IgD-negative memory B cell (primary cell): ENCODE data around the gene GALNT11. TPM values are rescaled to one million over a fixed set of nuclear protein-coding genes. Genes with fewer than 3 reads are reported as not detected.

Experiments
- H3K27ac Mint-ChIP-seq, 3 donors: one replicate each; pipeline ENCODE4 v1.8.0; 2020 to 2022; ENCODE audit warnings: mild to moderate bottlenecking in 3 of 3, mixed read lengths in 3 of 3, moderate library complexity in 1 of 3
- H3K27me3 Mint-ChIP-seq: one replicate; pipeline ENCODE4 v1.8.0; 2021; ENCODE audit warnings: mixed read lengths
- H3K36me3 Mint-ChIP-seq: one replicate; pipeline ENCODE4 v1.8.0; 2020; ENCODE audit warnings: mild to moderate bottlenecking, mixed read lengths
- H3K4me1 Mint-ChIP-seq, 3 donors: one replicate each; pipeline ENCODE4 v1.8.0; 2020 to 2022; ENCODE audit warnings: mixed read lengths in 3 of 3, mild to moderate bottlenecking in 1 of 3
- H3K4me3 Mint-ChIP-seq, 4 donors: one replicate each; pipeline ENCODE4 v1.8.0; 2020 to 2022; ENCODE audit warnings: mild to moderate bottlenecking in 4 of 4, mixed read lengths in 4 of 4, moderate library complexity in 3 of 4
- H3K9me3 Mint-ChIP-seq, 3 donors: one replicate each; pipeline ENCODE4 v1.8.0; 2020 to 2021; ENCODE audit warnings: mixed read lengths in 3 of 3, mild to moderate bottlenecking in 1 of 3
- polyA plus RNA-seq: library from polyadenylated mRNA; unstranded; fragments of 300-500 nt; fragmentation: Illumina TruSeq; gene quantifications from one replicate; pipeline ENCODE4 v1.2.3, GENCODE V29; 2021

Gene GALNT11
- polyA plus RNA-seq, 1 donor from 2014 or later: 24.2 TPM

DNA sequence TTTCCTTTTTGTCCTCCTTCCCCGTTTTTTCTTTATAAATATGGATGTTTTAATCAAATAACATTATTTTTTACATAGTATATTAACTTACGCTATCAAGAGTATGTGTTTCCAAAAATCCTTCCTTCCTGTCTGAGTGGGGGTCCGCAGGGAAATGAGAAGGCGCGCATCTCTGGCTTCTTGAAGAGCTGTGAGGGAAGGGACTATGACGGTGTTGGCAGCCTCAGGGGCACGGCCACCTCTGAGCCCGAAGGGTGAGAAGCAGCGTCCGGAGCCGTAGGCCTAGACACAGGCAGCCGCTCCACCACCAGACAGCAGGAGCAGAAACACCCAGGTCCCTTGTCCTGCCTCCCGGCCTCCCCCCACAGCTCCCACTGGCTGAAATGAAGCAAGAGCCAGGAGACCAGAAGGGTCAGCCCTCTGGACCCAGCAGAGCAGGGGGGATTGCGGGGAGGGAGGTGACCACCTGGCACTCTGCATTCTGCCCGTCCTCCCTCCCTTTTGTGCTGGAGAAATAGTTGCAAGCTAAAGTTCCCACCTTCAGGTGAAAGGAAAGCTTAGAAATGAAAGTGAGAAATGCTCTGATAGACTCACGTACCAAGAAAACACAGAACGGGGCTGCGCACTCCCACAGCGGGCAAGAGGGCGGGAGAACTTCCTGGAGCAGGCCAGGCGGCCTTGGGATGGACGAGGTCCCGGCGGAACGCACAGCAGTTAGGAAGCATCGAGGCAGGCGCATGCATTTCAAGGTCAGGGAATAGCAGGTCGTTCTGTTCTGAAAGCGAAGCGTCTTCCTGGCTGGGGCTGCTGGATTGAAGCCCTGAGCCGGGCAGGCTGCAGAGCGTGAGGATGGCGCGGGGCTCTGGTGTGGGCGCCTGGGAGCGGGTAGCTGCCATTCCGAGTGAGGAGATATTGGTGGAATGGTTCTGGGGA lies 105.5 kb downstream of the GALNT11 start:
- peaks cover 0 to 4% (median 0%) of the 10 kb centered on the region in 3 donors for H3K4me1 Mint-ChIP-seq
- H3K27ac Mint-ChIP-seq: peak overlapping the region in 2 of 3 donors; percentile 45 to 88
- no peaks in the 10 kb centered on the region for H3K27me3 Mint-ChIP-seq
- no peaks in the 10 kb centered on the region for H3K9me3 Mint-ChIP-seq
- H3K4me3 Mint-ChIP-seq: no peak overlapping the region
- H3K36me3 Mint-ChIP-seq: peaks cover 6% of the 10 kb centered on the region

DNA sequence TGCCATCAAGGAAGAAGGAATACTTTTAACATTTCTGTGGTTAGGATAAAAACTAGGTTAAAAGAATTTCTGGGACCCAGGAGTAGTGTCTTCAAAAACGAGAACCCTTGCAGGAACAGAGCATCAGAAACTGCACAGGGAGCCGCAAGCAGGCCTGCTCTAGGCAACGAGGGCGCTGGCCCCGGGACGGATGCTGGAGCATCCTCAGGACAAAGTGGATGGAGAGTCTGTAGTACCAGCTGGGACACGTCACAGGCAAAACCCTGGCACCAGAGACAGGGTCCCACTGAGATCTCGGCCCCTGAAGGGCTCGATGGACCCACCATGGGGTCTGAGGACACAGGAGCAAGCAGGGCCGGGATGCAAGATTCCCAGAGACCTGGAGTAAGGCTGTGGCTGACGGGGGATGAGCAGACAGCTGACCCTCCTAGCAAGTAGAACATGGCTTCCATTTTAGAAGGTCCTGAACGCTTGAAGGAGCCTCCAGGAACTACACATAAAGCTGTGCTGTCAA lies 106.6 kb downstream of the GALNT11 start:
- no peaks in the 10 kb centered on the region for H3K9me3 Mint-ChIP-seq
- H3K4me1 Mint-ChIP-seq: peaks cover 0 to 4% (median 0%) of the 10 kb centered on the region in 3 donors
- H3K36me3 Mint-ChIP-seq: peaks cover 6% of the 10 kb centered on the region
- H3K4me3 Mint-ChIP-seq: no peak overlapping the region
- H3K27ac Mint-ChIP-seq: peak overlapping the region in 2 of 3 donors; percentile 45 to 88
- H3K27me3 Mint-ChIP-seq: no peaks in the 10 kb centered on the region

DNA sequence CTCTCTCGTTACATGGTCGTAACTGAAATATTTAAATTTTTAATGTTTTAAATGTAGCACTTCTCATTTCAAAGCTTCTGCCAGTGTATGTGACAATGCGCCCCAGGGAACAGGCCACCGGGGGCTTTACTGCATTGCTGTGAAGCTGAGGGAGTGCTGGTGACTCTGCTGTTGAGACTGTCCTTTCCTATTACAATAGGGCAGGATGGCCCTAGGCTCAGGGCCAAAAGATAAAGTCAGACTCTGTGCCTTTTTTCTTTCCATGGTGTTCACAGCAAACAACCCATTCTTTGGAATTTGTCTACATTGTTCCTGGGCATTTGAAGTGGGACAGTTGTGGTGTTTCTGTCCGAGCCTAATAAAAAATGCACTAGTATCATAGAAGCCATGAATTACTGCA lies 107.3 kb downstream of the GALNT11 start:
- H3K27ac Mint-ChIP-seq: no peak overlapping the region

DNA sequence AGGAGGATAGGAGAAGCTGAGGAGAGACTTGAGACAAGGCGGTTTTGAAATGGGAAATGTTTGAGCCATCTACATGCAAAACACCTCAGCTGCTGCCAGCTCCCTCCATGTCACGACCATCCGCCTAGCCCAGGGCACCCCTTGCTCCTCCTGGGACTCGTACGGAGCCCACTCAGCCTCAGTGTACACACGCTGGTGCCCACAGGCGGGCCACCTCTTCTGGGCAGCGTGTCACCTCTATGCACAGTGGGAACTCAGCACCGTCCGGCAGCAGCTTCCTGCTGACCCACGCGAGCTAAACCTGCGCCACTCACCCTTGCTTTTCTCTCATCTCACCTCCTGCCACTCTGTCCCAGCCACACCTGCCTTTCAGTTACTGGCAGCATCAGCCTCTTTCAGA lies 108.3 kb downstream of the GALNT11 start:
- Mint-ChIP-seq H3K36me3 (peaks cover 6% of the 10 kb centered on the region), H3K4me3 (peak overlapping the region in 2 of 4 donors; percentile 47 to 48), H3K27me3 (no peaks in the 10 kb centered on the region), H3K27ac (peak overlapping the region in 1 of 3 donors; percentile 80), H3K9me3 (no peaks in the 10 kb centered on the region), H3K4me1 (peaks cover 0 to 4% (median 0%) of the 10 kb centered on the region in 3 donors)

More for the DNA sequence above, 107.3 kb downstream of the GALNT11 start:
- Mint-ChIP-seq H3K4me3 (no peak overlapping the region), H3K4me1 (peaks cover 0 to 4% (median 0%) of the 10 kb centered on the region in 3 donors), H3K9me3 (no peaks in the 10 kb centered on the region), H3K36me3 (peaks cover 6% of the 10 kb centered on the region), H3K27me3 (no peaks in the 10 kb centered on the region)

DNA sequence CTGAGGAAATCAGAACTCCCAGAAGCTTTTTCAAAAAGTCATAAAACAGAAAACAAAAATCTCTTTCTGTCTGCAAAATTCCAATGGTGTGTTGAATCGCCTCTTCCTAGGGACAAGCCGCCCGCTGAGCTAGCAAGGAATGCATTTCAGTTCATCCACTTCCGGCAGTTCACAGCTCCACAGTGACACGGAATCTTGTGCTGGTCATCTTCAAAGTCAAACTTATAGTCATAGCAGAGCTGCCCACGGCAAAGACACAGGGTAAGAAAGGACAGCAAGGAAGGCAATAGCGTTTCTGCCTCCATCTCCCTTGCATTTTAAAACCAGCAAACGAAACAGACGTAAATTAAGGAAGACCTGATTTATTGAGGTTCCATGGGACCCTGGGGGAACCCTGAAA lies 111.2 kb downstream of the GALNT11 start:
- Mint-ChIP-seq H3K36me3 (peaks cover 4% of the 10 kb centered on the region), H3K27ac (no peak overlapping the region), H3K4me3 (no peak overlapping the region), H3K9me3 (no peaks in the 10 kb centered on the region), H3K4me1 (peaks cover 0 to 4% (median 0%) of the 10 kb centered on the region in 3 donors), H3K27me3 (no peaks in the 10 kb centered on the region)

DNA sequence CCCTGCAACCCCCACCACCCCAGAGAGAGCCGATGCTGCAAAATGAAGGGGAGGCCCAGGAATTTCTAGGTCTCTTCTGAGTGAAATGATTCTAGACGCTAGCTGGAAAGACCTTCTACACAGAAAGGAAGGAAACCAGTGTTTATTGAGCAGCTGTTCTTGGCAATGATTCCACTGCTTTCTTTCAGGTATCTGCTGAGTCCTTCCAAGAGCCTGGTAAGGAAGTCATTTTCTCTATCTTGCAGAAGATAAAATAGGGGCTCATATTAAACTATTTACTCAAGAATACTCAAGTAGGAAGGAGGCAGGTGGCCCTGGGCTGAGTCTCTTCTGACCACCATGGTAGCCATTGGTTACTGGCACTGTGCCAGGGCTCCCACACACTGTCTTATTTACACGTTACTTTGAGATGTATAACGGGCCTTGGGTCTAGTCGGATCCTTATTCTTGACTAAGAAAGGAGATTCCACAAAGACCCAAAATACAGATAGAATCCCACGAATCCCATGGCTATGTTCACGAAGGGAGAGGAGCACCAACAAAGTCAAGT lies 112.1 kb downstream of the GALNT11 start:
- no peaks in the 10 kb centered on the region for H3K9me3 Mint-ChIP-seq
- peaks cover 0 to 4% (median 0%) of the 10 kb centered on the region in 3 donors for H3K4me1 Mint-ChIP-seq
- no peak overlapping the region for H3K4me3 Mint-ChIP-seq
- peaks cover 4% of the 10 kb centered on the region for H3K36me3 Mint-ChIP-seq
- H3K27me3 Mint-ChIP-seq: no peaks in the 10 kb centered on the region
- H3K27ac Mint-ChIP-seq: no peak overlapping the region

DNA sequence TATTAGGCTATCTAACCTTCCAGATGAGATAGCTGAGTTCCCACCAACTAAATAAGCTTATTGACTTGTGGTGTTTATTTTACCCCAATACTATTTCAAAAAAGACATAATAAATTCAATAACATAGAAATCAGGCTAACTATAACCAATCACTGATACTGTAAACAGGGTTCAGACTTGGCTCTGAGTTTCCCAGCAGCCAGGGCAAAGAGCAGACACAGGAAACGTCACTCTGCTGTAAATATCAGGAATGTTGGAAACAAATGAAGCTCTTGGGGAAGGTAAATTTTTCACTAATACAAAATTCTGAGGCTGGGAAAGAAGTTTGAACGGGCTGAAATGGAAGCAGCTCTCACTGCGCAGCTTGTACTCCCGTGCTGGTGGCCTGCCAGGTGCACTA lies 114.6 kb downstream of the GALNT11 start:
- Mint-ChIP-seq H3K9me3 (no peaks in the 10 kb centered on the region), H3K4me1 (peaks cover 0 to 6% (median 3%) of the 10 kb centered on the region in 3 donors), H3K27me3 (no peaks in the 10 kb centered on the region), H3K27ac (peak overlapping the region in 1 of 3 donors; percentile 1), H3K36me3 (peaks cover 10% of the 10 kb centered on the region), H3K4me3 (no peak overlapping the region)

DNA sequence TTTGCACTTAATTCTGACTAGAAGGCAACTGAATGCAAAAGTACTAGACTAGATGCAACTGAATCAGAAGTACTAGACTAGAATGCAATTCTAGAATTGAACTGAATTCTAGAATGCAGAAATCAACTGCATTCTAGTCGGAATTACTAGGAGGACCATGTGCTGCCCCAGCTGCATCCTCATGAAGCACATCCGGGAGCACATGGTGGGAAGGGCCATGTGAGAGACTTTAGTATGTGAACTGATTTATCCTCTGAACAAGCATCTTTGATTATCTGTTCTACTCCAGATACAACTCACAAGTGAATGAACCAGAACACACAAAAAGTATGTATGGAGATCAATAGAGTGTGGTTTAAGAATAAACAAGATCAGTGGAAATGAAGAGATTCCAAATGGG lies 115.1 kb downstream of the GALNT11 start:
- H3K9me3 Mint-ChIP-seq: no peaks in the 10 kb centered on the region
- peaks cover 10% of the 10 kb centered on the region for H3K36me3 Mint-ChIP-seq
- H3K27me3 Mint-ChIP-seq: no peaks in the 10 kb centered on the region
- peak overlapping the region in 1 of 4 donors; percentile 5 for H3K4me3 Mint-ChIP-seq
- H3K4me1 Mint-ChIP-seq: peaks cover 0 to 8% (median 6%) of the 10 kb centered on the region in 3 donors
- H3K27ac Mint-ChIP-seq: peak overlapping the region in 1 of 3 donors; percentile 1

DNA sequence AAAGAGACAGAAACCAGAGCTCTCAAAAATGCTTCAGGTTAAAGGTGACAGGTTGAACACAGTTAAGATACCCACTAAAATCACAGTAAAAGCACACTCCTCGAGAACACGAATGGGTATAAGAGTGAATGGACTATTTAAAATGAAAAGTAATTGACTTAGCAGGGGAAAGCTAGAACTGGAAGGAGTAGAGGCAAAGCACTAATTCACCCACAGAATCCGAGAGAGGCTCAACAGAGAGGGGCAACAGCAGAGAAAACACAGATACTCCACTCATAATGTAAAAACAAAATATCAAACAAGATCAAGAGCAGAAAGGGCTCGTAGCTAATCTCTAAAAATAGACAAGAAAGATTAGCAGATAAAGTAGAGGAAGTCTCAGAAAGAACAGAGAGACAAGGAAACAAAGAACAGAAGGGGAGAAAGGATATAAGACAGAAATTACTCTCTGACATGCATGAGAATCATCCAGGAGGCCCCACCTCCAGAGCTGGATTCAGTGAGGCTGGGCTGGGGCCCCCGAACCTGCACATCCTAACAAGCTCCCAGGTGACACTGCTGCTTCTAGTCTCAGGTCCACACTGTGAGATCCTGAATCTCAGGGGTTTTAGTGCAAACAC lies 117.6 kb downstream of the GALNT11 start:
- peaks cover 13% of the 10 kb centered on the region for H3K36me3 Mint-ChIP-seq
- H3K9me3 Mint-ChIP-seq: no peaks in the 10 kb centered on the region
- H3K4me3 Mint-ChIP-seq: no peak overlapping the region
- H3K27ac Mint-ChIP-seq: peak overlapping the region; percentile 59 to 66 (median 62)
- H3K27me3 Mint-ChIP-seq: no peaks in the 10 kb centered on the region
- peaks cover 0 to 8% (median 6%) of the 10 kb centered on the region in 3 donors for H3K4me1 Mint-ChIP-seq

DNA sequence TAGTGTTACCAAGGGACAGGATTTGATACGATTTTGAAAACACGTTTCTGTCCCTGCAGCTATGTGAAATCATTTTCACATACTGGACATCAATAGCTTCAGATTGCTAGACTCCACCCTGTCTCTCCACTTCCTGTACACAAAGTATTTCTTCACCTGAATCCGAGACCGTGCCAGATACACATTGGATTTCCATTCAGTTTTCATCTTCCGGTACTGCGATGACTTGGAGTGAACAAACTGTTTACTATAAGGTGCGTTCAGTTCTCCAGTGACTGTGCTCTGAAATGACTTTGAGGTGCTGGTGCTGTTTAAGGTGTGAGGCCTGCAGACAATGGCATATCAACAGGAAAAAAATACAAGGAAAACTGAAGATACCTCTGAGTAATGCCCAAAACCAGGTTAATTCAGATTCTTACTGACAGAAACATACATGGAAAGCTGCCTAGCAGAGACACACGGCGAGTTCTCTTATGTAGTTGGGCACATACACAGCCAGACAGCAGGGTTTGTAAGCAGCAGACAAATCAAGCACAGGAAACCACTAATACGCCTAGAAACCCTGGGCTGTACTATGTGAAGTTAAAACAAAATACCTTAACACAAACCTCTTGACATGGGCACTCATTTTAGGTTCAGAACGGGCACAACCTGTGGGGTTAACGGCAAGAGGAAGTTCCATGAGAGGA lies 119.2 kb downstream of the GALNT11 start:
- H3K9me3 Mint-ChIP-seq: no peaks in the 10 kb centered on the region
- no peak overlapping the region for H3K4me3 Mint-ChIP-seq
- peaks cover 0 to 8% (median 6%) of the 10 kb centered on the region in 3 donors for H3K4me1 Mint-ChIP-seq
- H3K36me3 Mint-ChIP-seq: peaks cover 18% of the 10 kb centered on the region
- H3K27ac Mint-ChIP-seq: no peak overlapping the region
- no peaks in the 10 kb centered on the region for H3K27me3 Mint-ChIP-seq

DNA sequence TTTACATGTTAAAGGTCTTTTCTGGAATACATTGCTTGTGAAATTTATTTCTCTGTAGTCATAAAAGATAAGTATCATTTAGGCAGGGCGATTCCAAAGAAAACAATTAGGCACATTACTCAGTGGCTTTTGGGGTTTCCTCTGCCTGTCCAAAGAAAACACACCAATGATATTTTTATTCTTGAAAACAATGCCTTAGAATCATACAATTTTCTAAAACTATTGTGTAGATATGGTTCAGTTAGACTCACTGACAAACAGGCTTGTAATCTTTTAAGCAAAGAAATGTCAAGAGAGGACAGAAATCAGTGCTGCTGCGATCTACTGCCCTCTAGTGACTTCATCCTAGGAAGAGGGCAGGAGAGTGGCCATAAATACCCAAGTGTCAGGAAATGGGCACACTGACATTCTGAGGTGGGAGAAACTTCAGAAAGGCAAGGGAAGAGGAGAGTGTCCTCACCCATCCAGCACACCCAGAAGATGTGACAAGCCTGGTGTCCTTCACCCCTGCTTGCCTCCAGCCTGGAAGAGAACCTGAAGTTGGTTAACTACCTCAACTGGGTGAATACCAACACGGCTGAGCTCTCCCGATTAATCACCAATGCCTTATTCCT lies 120.5 kb downstream of the GALNT11 start:
- peaks cover 18% of the 10 kb centered on the region for H3K36me3 Mint-ChIP-seq

DNA sequence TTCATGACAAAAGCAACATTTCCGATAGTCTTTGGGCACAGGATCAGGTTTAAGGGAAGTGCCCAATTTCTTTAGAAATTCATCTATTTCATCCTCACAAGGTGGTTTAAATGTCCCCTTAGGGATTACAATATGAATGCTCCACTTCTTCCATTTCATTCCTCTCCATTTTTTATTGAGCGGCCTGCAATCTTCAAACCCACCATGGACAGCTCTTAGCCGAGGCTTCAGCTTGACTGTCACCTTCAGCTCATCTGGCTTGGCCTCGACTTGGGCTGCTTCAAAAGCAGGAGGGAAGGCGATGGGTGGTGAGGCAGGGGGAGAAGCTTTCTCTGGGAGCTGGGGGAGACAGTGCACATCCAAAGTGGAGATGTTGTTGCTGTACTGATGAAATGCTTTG lies 123.2 kb downstream of the GALNT11 start:
- Mint-ChIP-seq H3K4me3 (no peak overlapping the region), H3K27me3 (no peaks in the 10 kb centered on the region), H3K9me3 (no peaks in the 10 kb centered on the region), H3K36me3 (peaks cover 18% of the 10 kb centered on the region), H3K27ac (peak overlapping the region in 1 of 3 donors; percentile 26), H3K4me1 (peaks cover 0 to 15% (median 4%) of the 10 kb centered on the region in 3 donors)

More for the DNA sequence above, 120.5 kb downstream of the GALNT11 start:
- peaks cover 0 to 8% (median 6%) of the 10 kb centered on the region in 3 donors for H3K4me1 Mint-ChIP-seq
- H3K4me3 Mint-ChIP-seq: no peak overlapping the region
- no peaks in the 10 kb centered on the region for H3K27me3 Mint-ChIP-seq
- H3K27ac Mint-ChIP-seq: peak overlapping the region in 1 of 3 donors; percentile 39
- no peaks in the 10 kb centered on the region for H3K9me3 Mint-ChIP-seq

DNA sequence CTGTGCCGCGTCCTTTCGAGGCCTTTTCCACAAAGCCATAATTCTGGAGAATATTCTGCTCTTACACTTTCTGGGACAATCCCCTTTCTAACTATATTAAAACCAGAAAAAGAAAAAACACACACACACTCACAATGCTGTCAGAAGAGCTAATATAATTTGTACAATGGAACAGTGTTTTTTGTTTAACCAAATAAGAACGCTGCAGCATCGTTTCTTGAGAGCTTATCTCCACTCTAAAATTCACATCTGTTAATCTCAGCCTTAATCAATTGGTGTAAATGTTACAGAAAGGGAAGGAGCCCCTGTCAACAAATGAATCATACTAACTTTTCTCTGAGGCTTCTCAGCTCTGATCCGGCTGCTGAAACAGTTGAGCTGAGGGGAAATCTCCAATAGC lies 123.9 kb downstream of the GALNT11 start:
- Mint-ChIP-seq H3K9me3 (no peaks in the 10 kb centered on the region), H3K4me3 (no peak overlapping the region), H3K27me3 (no peaks in the 10 kb centered on the region), H3K27ac (peak overlapping the region in 2 of 3 donors; percentile 23 to 26), H3K36me3 (peaks cover 21% of the 10 kb centered on the region), H3K4me1 (peaks cover 0 to 17% (median 4%) of the 10 kb centered on the region in 3 donors)

DNA sequence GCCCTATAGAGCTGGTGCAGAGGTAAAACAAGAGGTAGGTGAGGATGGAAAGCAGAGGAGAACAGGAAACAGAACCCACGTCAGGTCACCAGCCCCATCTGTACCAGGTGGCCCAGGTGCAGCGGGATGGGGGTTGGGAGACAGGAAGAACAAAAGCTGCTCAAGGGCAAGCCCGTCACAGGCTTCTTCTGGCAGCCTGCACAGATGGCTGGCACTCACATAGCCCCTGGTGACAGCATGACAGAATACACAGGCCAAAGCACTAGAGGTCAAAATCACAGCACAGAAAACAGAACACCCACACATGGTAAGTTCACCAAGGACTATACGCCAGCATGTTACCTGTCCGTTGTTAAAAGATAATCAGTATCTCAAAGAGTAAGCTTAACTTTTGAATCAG lies 126.8 kb downstream of the GALNT11 start:
- Mint-ChIP-seq H3K36me3 (peaks cover 19% of the 10 kb centered on the region), H3K27ac (peak overlapping the region in 1 of 3 donors; percentile 21), H3K4me3 (no peak overlapping the region), H3K27me3 (no peaks in the 10 kb centered on the region), H3K9me3 (no peaks in the 10 kb centered on the region), H3K4me1 (peaks cover 0 to 11% (median 0%) of the 10 kb centered on the region in 3 donors)
